Panc1 (cell line): Measurements from ENCODE around the gene RIN2. TPM values are rescaled to one million over a fixed set of nuclear protein-coding genes. Genes with fewer than 3 reads are reported as not detected.

Source experiments
- ATAC-seq: fragments of 200-7000 bp; cut with Tn5 transposase; 2 replicates; pipeline ENCODE4 v1.9.1; 2020; ENCODE audit warnings: mild to moderate bottlenecking, moderate library complexity
- BruUV-seq: library from RNA; stranded (reverse); fragments of 400-500 nt; replicated peaks from 2 replicates; lab custom pipeline; 2021; lab: Mats Ljungman, UMichigan
- CTCF ChIA-PET: fragments of 300-600 bp; sonication (Branson Sonifier 250); formaldehyde crosslinking; loops from one replicate; lab custom pipeline; 2022; ENCODE audit warnings: antibody characterized with exemption; lab: Charles Lee
- POLR2A ChIA-PET: fragments of 300-600 bp; sonication (Branson Sonifier 250); formaldehyde crosslinking; loops from one replicate; lab custom pipeline; 2022; ENCODE audit warnings: antibody characterized with exemption; lab: Charles Lee
- DNase-seq: peaks from one replicate; pipeline ENCODE4 v3.0.0-alpha.2; 2010; ENCODE audit warnings: low read depth, low spot score
- H3K27ac ChIP-seq: 2 replicates; pipeline ENCODE4 v1.5.1; 2011; ENCODE audit warnings: mild to moderate bottlenecking, low read length, inconsistent platforms
- H3K27me3 ChIP-seq: fragments of 200-500 bp; sonication (Bioruptor generic); 2 replicates; pipeline ENCODE4 v1.6.0; 2014; ENCODE audit warnings: low read length, inconsistent platforms; ENCODE audit not compliant: control insufficient read depth, insufficient read depth
- H3K36me3 ChIP-seq: fragments of 200-500 bp; sonication (Bioruptor generic); 2 replicates; pipeline ENCODE4 v1.5.1; 2014; ENCODE audit warnings: inconsistent platforms, mild to moderate bottlenecking, low read length, moderate library complexity; ENCODE audit not compliant: control insufficient read depth, insufficient read depth
- H3K4me1 ChIP-seq: 2 replicates; pipeline ENCODE4 v1.5.1; 2011; ENCODE audit warnings: inconsistent platforms, mild to moderate bottlenecking, low read length, moderate library complexity; ENCODE audit not compliant: control insufficient read depth, insufficient read depth
- H3K4me3 ChIP-seq, 2 experiments: 2 replicates each; pipeline ENCODE4 v1.5.1; 2011 to 2012; ENCODE audit warnings: low read depth in 2 of 2, low read length in 2 of 2, mild to moderate bottlenecking in 2 of 2, inconsistent platforms in 1 of 2, moderate library complexity in 1 of 2
- H3K9me3 ChIP-seq: fragments of 200-500 bp; sonication (Bioruptor generic); 2 replicates; pipeline ENCODE4 v1.5.1; 2014; ENCODE audit warnings: low read depth, mild to moderate bottlenecking, inconsistent platforms, low read length, moderate library complexity; ENCODE audit not compliant: control insufficient read depth, insufficient read depth
- POLR2AphosphoS5 ChIP-seq: IDR thresholded peaks from 2 replicates; pipeline ENCODE4 v1.6.1; 2012; ENCODE audit warnings: mild to moderate bottlenecking, low read depth, low read length, moderate library complexity
- SIN3A ChIP-seq: IDR thresholded peaks from 2 replicates; pipeline ENCODE4 v1.6.1; 2012; ENCODE audit warnings: low read depth, mild to moderate bottlenecking, low read length, moderate library complexity, borderline replicate concordance; ENCODE audit not compliant: insufficient read depth
- TCF7L2 ChIP-seq: IDR thresholded peaks from 2 replicates; pipeline ENCODE4 v1.6.1; 2011; ENCODE audit warnings: mild to moderate bottlenecking, low read depth, low read length, inconsistent platforms
- in situ Hi-C: cut with HindIII; loops from 2 replicates; pipeline ENCODE4 v1.10.0; 2016; ENCODE audit warnings: low sequenced_read_pairs, low pct_unique_long_range_greater_than_20kb
- intact Hi-C: fragments of 100-400 bp; cut with micrococcal nuclease; formaldehyde crosslinking; loops from one replicate; pipeline ENCODE4 v1.10.0; 2022; ENCODE audit not compliant: unreplicated experiment
- total RNA-seq: library from RNA; stranded (reverse); gene quantifications from one replicate; pipeline ENCODE4 v1.2.1, GENCODE V29; 2021; ENCODE audit not compliant: unreplicated experiment
- TF ChIP-seq, protein P1 (sequence below), 2 experiments: IDR thresholded peaks; 2 replicates each; pipeline ENCODE4 v1.6.1; 2011 to 2012; ENCODE audit warnings: low read depth in 2 of 2, control low read depth in 1 of 2, low read length in 1 of 2, mild to moderate bottlenecking in 1 of 2, moderate library complexity in 1 of 2; ENCODE audit not compliant: insufficient read depth in 1 of 2
- TF ChIP-seq, protein P2 (sequence below): fragments of 450-650 bp; IDR thresholded peaks from 2 replicates; pipeline ENCODE4 v1.5.1; 2017; ENCODE audit warnings: mild to moderate bottlenecking

Gene RIN2
- total RNA-seq, 1 experiment from 2014 or later = 25.0 TPM

DNA sequence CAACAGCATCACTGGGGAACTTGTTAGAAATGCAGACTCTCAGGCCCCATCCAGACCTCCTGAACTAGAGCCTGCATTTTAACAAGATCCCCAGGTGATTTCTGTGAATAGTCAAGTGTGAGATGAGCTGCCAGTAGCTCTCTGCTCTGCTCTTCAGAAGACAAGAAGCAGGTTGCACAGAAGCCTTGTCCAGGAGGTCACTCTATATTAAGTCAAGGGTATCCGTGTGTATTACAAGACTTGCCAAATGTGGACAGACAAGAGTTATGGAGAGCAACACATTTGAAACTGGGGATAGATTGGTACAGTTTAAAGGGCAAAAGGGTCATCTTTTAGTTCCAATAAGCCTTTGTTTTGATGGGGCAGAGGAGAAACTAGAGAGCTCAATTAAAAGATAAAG lies 23.2 kb upstream of the RIN2 start:
- in situ Hi-C loops = no loop called here
- ATAC-seq = no peak
- H3K9me3 ChIP-seq = no peaks in the 10 kb centered on the region
- no peak overlapping the region for H3K4me3 ChIP-seq
- intact Hi-C loops = no loop called here
- H3K27me3 ChIP-seq = no peaks in the 10 kb centered on the region
- peak overlapping the region; percentile 83 for H3K27ac ChIP-seq
- ChIA-PET POLR2A (no interaction called here), CTCF (no interaction called here)
- DNase-seq = no peak
- TF ChIP-seq SIN3A = no peak
- H3K36me3 ChIP-seq = no peaks in the 10 kb centered on the region
- no TSS peak for BruUV-seq
- peaks cover 18% of the 10 kb centered on the region for H3K4me1 ChIP-seq

DNA sequence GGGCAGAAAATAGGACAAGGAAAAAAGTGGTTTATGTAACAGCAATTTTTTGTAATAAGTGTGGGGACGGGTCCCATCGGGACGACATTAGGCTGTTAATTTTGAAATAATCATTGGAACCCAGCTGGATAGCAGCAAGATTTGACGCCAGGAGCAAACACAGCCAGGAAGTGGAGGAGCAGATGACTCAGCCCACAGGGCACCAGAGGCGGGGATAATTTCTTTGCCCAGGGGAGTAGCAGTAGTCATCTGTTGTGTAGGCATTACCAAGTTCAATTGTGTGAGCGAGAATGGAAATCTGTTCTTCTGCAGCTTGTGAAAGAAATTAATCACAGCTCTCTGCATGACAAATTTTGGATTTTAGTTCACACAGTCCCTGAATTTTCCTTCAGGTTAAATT lies 22.6 kb upstream of the RIN2 start:
- Histone ChIP-seq H3K27me3 (no peaks in the 10 kb centered on the region), H3K9me3 (no peaks in the 10 kb centered on the region), H3K4me1 (peaks cover 18% of the 10 kb centered on the region), H3K36me3 (no peaks in the 10 kb centered on the region), H3K4me3 (no peak overlapping the region), H3K27ac (peak overlapping the region; percentile 83)
- CTCF ChIA-PET = no interaction called here
- ATAC-seq = peak; percentile 99
- POLR2A ChIA-PET = no interaction called here
- no peak for TF ChIP-seq SIN3A
- TF ChIP-seq POLR2AphosphoS5 = no peak
- TF ChIP-seq, protein P1, sequence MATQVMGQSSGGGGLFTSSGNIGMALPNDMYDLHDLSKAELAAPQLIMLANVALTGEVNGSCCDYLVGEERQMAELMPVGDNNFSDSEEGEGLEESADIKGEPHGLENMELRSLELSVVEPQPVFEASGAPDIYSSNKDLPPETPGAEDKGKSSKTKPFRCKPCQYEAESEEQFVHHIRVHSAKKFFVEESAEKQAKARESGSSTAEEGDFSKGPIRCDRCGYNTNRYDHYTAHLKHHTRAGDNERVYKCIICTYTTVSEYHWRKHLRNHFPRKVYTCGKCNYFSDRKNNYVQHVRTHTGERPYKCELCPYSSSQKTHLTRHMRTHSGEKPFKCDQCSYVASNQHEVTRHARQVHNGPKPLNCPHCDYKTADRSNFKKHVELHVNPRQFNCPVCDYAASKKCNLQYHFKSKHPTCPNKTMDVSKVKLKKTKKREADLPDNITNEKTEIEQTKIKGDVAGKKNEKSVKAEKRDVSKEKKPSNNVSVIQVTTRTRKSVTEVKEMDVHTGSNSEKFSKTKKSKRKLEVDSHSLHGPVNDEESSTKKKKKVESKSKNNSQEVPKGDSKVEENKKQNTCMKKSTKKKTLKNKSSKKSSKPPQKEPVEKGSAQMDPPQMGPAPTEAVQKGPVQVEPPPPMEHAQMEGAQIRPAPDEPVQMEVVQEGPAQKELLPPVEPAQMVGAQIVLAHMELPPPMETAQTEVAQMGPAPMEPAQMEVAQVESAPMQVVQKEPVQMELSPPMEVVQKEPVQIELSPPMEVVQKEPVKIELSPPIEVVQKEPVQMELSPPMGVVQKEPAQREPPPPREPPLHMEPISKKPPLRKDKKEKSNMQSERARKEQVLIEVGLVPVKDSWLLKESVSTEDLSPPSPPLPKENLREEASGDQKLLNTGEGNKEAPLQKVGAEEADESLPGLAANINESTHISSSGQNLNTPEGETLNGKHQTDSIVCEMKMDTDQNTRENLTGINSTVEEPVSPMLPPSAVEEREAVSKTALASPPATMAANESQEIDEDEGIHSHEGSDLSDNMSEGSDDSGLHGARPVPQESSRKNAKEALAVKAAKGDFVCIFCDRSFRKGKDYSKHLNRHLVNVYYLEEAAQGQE (IDR thresholded peaks at IDR 0.05; ENCODE audit: insufficient read depth in 1 of 2, low read depth in 2 of 2, low read length in 1 of 2) = no peak
- no peak for TF ChIP-seq TCF7L2
- TF ChIP-seq, protein P2, sequence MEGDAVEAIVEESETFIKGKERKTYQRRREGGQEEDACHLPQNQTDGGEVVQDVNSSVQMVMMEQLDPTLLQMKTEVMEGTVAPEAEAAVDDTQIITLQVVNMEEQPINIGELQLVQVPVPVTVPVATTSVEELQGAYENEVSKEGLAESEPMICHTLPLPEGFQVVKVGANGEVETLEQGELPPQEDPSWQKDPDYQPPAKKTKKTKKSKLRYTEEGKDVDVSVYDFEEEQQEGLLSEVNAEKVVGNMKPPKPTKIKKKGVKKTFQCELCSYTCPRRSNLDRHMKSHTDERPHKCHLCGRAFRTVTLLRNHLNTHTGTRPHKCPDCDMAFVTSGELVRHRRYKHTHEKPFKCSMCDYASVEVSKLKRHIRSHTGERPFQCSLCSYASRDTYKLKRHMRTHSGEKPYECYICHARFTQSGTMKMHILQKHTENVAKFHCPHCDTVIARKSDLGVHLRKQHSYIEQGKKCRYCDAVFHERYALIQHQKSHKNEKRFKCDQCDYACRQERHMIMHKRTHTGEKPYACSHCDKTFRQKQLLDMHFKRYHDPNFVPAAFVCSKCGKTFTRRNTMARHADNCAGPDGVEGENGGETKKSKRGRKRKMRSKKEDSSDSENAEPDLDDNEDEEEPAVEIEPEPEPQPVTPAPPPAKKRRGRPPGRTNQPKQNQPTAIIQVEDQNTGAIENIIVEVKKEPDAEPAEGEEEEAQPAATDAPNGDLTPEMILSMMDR = no peak
- no TSS peak for BruUV-seq
- intact Hi-C loops (no loop called here), in situ Hi-C loops (no loop called here)
- peak; percentile 64 for DNase-seq

DNA sequence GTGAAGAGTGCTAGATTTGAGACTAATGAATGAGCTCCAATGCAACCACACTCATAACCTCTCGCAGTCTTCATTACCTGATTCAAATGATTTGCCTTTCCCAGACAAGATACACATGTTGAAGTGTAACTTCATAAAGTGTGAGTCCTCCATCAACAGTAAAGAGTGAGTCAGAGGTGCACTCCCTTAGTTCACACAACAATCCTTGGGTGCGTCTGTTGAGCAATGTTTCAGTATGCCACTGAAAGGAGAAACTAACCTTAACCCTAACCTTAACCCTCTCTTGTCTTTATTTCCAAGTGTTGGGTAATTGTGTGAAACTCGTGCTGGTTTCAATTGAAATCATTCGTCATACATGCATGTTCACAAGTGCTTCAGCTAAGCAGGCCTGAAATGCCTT lies 21.0 kb upstream of the RIN2 start:
- no peaks in the 10 kb centered on the region for H3K27me3 ChIP-seq
- CTCF ChIA-PET = no interaction called here
- POLR2A ChIA-PET = interaction anchor here (0.6 kb wide), 1 partner anchor 519 kb away, joined by 5 read pairs; no protein-coding TSS in a partner anchor
- H3K9me3 ChIP-seq = no peaks in the 10 kb centered on the region
- peak; percentile 56 for DNase-seq
- H3K4me1 ChIP-seq = peaks cover 18% of the 10 kb centered on the region
- no peak for ATAC-seq
- intact Hi-C loops = no loop called here
- H3K36me3 ChIP-seq = no peaks in the 10 kb centered on the region
- in situ Hi-C loops = no loop called here
- TF ChIP-seq POLR2AphosphoS5 (no peak), TCF7L2 (no peak), SIN3A (no peak)
- TF ChIP-seq, protein P2 = no peak
- TF ChIP-seq, protein P1 (IDR thresholded peaks at IDR 0.05; ENCODE audit: insufficient read depth in 1 of 2, low read depth in 2 of 2, low read length in 1 of 2) = no peak
- peak overlapping the region; percentile 55 for H3K27ac ChIP-seq
- no peak overlapping the region for H3K4me3 ChIP-seq
- BruUV-seq = no TSS peak
